ENCODE data around the gene MAML2.

GRCh38 chr11:96014217-96014616, 328.8 kb downstream of the MAML2 start:
- TF ChIP-seq MAFK (IDR thresholded peaks at IDR 0.05; ENCODE audit: low read depth, low read length) (no peak), POLR2A (IDR thresholded peaks at IDR 0.05; ENCODE audit: control extremely low read depth in 1 of 2, low read depth in 2 of 2, low read length in 2 of 2) (no peak), EGR1 (IDR thresholded peaks at IDR 0.05; ENCODE audit: borderline replicate concordance, low read depth, low read length) (no peak), EZH2 (IDR thresholded peaks at IDR 0.05; ENCODE audit: low read depth, low read length, severe bottlenecking) (no peak), HDAC2 (IDR thresholded peaks at IDR 0.05; ENCODE audit: borderline replicate concordance in 1 of 2, low read depth in 2 of 2, low read length in 2 of 2) (no peak), YY1 (IDR thresholded peaks at IDR 0.05; ENCODE audit: low read depth, low read length) (no peak), MAX (IDR thresholded peaks at IDR 0.05) (no peak), SUZ12 (IDR thresholded peaks at IDR 0.05; ENCODE audit: low read length) (no peak), SAP30 (IDR thresholded peaks at IDR 0.05; ENCODE audit: insufficient read depth, insufficient replicate concordance, low read length) (no peak), NRF1 (IDR thresholded peaks at IDR 0.05; ENCODE audit: low read depth, low read length) (no peak)
- TF ChIP-seq, protein P1, sequence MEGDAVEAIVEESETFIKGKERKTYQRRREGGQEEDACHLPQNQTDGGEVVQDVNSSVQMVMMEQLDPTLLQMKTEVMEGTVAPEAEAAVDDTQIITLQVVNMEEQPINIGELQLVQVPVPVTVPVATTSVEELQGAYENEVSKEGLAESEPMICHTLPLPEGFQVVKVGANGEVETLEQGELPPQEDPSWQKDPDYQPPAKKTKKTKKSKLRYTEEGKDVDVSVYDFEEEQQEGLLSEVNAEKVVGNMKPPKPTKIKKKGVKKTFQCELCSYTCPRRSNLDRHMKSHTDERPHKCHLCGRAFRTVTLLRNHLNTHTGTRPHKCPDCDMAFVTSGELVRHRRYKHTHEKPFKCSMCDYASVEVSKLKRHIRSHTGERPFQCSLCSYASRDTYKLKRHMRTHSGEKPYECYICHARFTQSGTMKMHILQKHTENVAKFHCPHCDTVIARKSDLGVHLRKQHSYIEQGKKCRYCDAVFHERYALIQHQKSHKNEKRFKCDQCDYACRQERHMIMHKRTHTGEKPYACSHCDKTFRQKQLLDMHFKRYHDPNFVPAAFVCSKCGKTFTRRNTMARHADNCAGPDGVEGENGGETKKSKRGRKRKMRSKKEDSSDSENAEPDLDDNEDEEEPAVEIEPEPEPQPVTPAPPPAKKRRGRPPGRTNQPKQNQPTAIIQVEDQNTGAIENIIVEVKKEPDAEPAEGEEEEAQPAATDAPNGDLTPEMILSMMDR (IDR thresholded peaks at IDR 0.05; ENCODE audit: control extremely low read depth in 1 of 3, insufficient read depth in 1 of 3, low read depth in 1 of 3, low read length in 3 of 3): no peak
